ENCODE data around the gene DIRAS3. TPM values are rescaled to one million over a fixed set of nuclear protein-coding genes. Genes with fewer than 3 reads are reported as not detected.

The DIRAS3 gene
- polyA plus RNA-seq, 1 of the 3 experiments (the other 2 are of a cell fraction), result 16.6 TPM

GRCh38 chr1:68051475-68051874, 1.0 kb upstream of the DIRAS3 start (continued):
- TF ChIP-seq REST (IDR thresholded peaks at IDR 0.05; ENCODE audit: low read depth, low read length) (no peak), ELF1 (IDR thresholded peaks at IDR 0.05) (no peak), RAD21 (IDR thresholded peaks at IDR 0.05; ENCODE audit: low read length) (peak; percentile 77), GATA2 (CRISPR knock-in tag; IDR thresholded peaks at IDR 0.05) (no peak), RFX5 (IDR thresholded peaks at IDR 0.05; ENCODE audit: low read length) (no peak), EZH2phosphoT487 (IDR thresholded peaks at IDR 0.05; ENCODE audit: borderline replicate concordance, low read depth) (no peak)

DNA sequence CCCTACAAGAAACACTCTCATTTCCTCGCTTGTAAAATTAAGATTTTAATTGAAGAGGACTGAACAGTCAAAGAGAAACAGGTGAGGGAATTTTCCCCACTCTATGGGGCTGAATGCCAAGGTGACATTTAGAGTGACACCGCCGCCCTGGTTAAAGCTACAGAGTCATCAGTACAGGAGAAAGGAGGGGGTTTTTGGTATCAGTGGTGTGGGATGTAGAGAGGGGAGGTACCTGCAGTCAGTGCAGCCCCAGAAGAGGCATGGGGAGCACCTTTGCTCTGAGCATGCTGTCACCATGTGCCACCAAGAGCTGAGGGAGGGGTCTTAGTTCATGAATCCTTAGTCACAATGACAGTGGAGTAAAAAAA, 2.8 kb downstream of the DIRAS3 start:
- H3K36me3 ChIP-seq (replicated peaks in 1 of 2; ENCODE audit: control insufficient read depth in 1 of 2, insufficient read depth in 2 of 2, low read length in 1 of 2), result no peaks in the 10 kb centered on the region
- 86% methylated on average over 3 of the region's 3 CpGs for whole genome bisulfite sequencing (ENCODE audit: low lambda C conversion rate)
- H3K4me1 ChIP-seq (ENCODE audit: control insufficient read depth in 1 of 2, insufficient read depth in 2 of 2, low read depth in 1 of 2, low read length in 1 of 2), result no peaks in the 10 kb centered on the region; a peak in 1 of 4 replicates
- TF ChIP-seq, protein P1, sequence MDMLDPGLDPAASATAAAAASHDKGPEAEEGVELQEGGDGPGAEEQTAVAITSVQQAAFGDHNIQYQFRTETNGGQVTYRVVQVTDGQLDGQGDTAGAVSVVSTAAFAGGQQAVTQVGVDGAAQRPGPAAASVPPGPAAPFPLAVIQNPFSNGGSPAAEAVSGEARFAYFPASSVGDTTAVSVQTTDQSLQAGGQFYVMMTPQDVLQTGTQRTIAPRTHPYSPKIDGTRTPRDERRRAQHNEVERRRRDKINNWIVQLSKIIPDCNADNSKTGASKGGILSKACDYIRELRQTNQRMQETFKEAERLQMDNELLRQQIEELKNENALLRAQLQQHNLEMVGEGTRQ (IDR thresholded peaks at IDR 0.05; ENCODE audit: borderline replicate concordance, low read depth, low read length), result no peak
- TF ChIP-seq, protein P2, sequence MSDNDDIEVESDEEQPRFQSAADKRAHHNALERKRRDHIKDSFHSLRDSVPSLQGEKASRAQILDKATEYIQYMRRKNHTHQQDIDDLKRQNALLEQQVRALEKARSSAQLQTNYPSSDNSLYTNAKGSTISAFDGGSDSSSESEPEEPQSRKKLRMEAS (IDR thresholded peaks at IDR 0.05; ENCODE audit: low read depth), result no peak
- TF ChIP-seq SMC3 (IDR thresholded peaks at IDR 0.05; ENCODE audit: low read depth, low read length), result no peak
- no peak for TF ChIP-seq TEAD4 (IDR thresholded peaks at IDR 0.05; ENCODE audit: borderline replicate concordance, insufficient read depth)
- no peak for TF ChIP-seq TCF12 (IDR thresholded peaks at IDR 0.05)
- TF ChIP-seq POLR2AphosphoS5 (IDR thresholded peaks at IDR 0.05; ENCODE audit: low read depth, low read length), result no peak
- no peak for TF ChIP-seq FOSL2 (IDR thresholded peaks at IDR 0.05; ENCODE audit: borderline replicate concordance, low read depth)
- no peak for TF ChIP-seq ELF1 (IDR thresholded peaks at IDR 0.05)
- no peak for TF ChIP-seq RCOR1 (IDR thresholded peaks at IDR 0.05; ENCODE audit: low read length)
- no peak for TF ChIP-seq JUND (IDR thresholded peaks at IDR 0.05)
- no peak for TF ChIP-seq NRF1 (IDR thresholded peaks at IDR 0.05; ENCODE audit: low read depth, low read length)
- TF ChIP-seq, protein P3, sequence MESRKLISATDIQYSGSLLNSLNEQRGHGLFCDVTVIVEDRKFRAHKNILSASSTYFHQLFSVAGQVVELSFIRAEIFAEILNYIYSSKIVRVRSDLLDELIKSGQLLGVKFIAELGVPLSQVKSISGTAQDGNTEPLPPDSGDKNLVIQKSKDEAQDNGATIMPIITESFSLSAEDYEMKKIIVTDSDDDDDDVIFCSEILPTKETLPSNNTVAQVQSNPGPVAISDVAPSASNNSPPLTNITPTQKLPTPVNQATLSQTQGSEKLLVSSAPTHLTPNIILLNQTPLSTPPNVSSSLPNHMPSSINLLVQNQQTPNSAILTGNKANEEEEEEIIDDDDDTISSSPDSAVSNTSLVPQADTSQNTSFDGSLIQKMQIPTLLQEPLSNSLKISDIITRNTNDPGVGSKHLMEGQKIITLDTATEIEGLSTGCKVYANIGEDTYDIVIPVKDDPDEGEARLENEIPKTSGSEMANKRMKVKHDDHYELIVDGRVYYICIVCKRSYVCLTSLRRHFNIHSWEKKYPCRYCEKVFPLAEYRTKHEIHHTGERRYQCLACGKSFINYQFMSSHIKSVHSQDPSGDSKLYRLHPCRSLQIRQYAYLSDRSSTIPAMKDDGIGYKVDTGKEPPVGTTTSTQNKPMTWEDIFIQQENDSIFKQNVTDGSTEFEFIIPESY (IDR thresholded peaks at IDR 0.05; ENCODE audit: borderline replicate concordance, low read depth), result no peak
- no peak for TF ChIP-seq CTCF (IDR thresholded peaks at IDR 0.05)
- TF ChIP-seq FOXM1 (IDR thresholded peaks at IDR 0.05; ENCODE audit: low read depth), result no peak
- TF ChIP-seq GATA2 (CRISPR knock-in tag; IDR thresholded peaks at IDR 0.05), result no peak
- H3K9me2 ChIP-seq, result no peaks in the 10 kb centered on the region
- DNase-seq, result no peak
- no peak overlapping the region for H3K4me3 ChIP-seq (ENCODE audit: low read depth in 2 of 2, low read length in 1 of 2)
- H4K20me1 ChIP-seq (ENCODE audit: insufficient read depth), result no peaks in the 10 kb centered on the region
- no peak overlapping the region for H2AFZ ChIP-seq (ENCODE audit: low read depth)
- H3K27ac ChIP-seq (ENCODE audit: low read depth in 2 of 2, low read length in 1 of 2), result no peak overlapping the region
- no peak overlapping the region for H3K9ac ChIP-seq
- H3K4me2 ChIP-seq, result no peak overlapping the region
- POLR2A ChIA-PET, result no interaction called here
- no peaks in the 10 kb centered on the region for H3K9me3 ChIP-seq
- H3F3A ChIP-seq (replicated peaks; ENCODE audit: insufficient read depth), result peaks cover 3% of the 10 kb centered on the region
- no peaks in the 10 kb centered on the region for H3K27me3 ChIP-seq (ENCODE audit: insufficient read depth)
- H3K79me2 ChIP-seq (ENCODE audit: insufficient read depth), result no peaks in the 10 kb centered on the region
- CTCF ChIA-PET, result interaction anchor here (1.1 to 2.0 kb wide), 2 partner anchors 63 to 193 kb away, joined by 3 to 8 read pairs; no protein-coding TSS in a partner anchor
